ENCODE measurements around the gene ADPRS.

DNA sequence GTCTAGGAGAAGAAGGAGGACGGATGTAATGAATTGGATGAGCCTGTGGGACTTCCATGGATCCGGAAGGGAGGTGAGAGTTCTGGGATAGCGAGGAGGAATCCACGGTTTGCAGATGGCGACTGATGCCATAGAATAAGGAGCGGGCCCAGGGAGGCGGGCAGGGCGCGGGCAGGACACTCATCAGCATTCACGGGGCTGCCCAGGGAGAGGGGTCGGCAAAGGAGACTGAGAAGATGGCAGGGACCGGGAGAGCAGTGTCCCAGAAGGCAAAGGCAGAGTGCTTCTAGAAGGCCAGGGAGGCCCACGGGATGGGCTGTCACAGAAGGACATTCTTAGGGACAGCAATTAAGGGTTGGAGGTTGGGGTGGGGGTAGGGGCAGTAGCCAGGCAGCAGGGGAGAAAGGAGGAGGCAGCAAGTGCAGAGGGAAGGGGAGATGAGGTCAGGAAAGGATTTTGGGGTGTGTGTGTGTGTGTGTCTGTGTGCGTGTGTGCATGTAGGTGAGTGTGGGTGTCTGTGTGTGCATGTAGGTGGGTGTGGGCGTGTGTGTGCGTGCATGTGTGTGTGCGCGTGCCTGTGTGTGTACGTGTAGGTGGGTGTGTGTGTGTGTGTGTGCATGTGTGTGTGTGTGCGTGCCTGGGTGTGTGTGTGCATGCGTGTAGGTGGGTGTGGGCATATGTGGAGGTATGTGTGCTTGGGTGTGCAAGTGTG lies 37.5 kb downstream of the ADPRS start:
- TF ChIP-seq POLR2AphosphoS5 (IDR thresholded peaks at IDR 0.05) = no peak
- TF ChIP-seq EP300 (IDR thresholded peaks at IDR 0.05) = no peak
